OCI-LY7 (cell line): ENCODE results near the gene FGF3. TPM values are rescaled to one million over a fixed set of nuclear protein-coding genes. Genes with fewer than 3 reads are reported as not detected.

Experiments used
- BruUV-seq: library from RNA; stranded (reverse); fragments of 400-500 nt; replicated peaks from 2 replicates; lab custom pipeline; 2021; lab: Mats Ljungman, UMichigan
- CTCF ChIA-PET: fragments of 300-600 bp; sonication (Branson Sonifier 250); formaldehyde crosslinking; loops from one replicate; lab custom pipeline; 2022; ENCODE audit warnings: antibody characterized with exemption; ENCODE audit not compliant: unreplicated experiment; lab: Charles Lee
- POLR2A ChIA-PET: fragments of 300-600 bp; sonication (Branson Sonifier 250); formaldehyde crosslinking; loops from one replicate; lab custom pipeline; 2022; ENCODE audit warnings: antibody characterized with exemption; lab: Charles Lee
- DNase-seq: peaks from one replicate; pipeline ENCODE4 v3.0.0-alpha.2; 2015; ENCODE audit warnings: low spot score
- H2AFZ ChIP-seq: fragments of 200-600 bp; sonication (generic), shearing (Covaris generic); 2 replicates; pipeline ENCODE4 v1.6.1; 2014; ENCODE audit warnings: mild to moderate bottlenecking, antibody characterized with exemption, low read length, moderate library complexity
- H3K27ac ChIP-seq: fragments of 200-600 bp; sonication (generic); 2 replicates; pipeline ENCODE4 v1.5.1; 2014; ENCODE audit warnings: mixed run types, low read depth, mild to moderate bottlenecking, moderate library complexity, low read length, inconsistent platforms; ENCODE audit not compliant: poor library complexity, severe bottlenecking
- H3K36me3 ChIP-seq: fragments of 200-600 bp; sonication (generic); 2 replicates; pipeline ENCODE4 v1.6.1; 2014; ENCODE audit warnings: mild to moderate bottlenecking, antibody characterized with exemption, low read length, moderate library complexity, mixed read lengths; ENCODE audit not compliant: insufficient read depth
- H3K4me1 ChIP-seq: fragments of 200-600 bp; sonication (generic); 2 replicates; pipeline ENCODE4 v1.5.1; 2014; ENCODE audit warnings: mild to moderate bottlenecking, low read length; ENCODE audit not compliant: insufficient read depth, poor library complexity, severe bottlenecking
- H3K4me2 ChIP-seq: fragments of 200-600 bp; sonication (generic); 2 replicates; pipeline ENCODE4 v1.6.1; 2014; ENCODE audit warnings: mild to moderate bottlenecking, low read length
- H3K4me3 ChIP-seq: fragments of 200-600 bp; sonication (generic); 2 replicates; pipeline ENCODE4 v1.5.1; 2014; ENCODE audit warnings: mild to moderate bottlenecking, low read depth, low read length; ENCODE audit not compliant: poor library complexity, severe bottlenecking
- H3K79me2 ChIP-seq: fragments of 200-600 bp; sonication (generic); 2 replicates; pipeline ENCODE4 v1.6.1; 2016; ENCODE audit warnings: low read depth, mild to moderate bottlenecking, low read length, moderate library complexity, mixed read lengths; ENCODE audit not compliant: insufficient read depth
- H3K9me2 ChIP-seq: fragments of 200-600 bp; sonication (generic); 2 replicates; pipeline ENCODE4 v1.6.1; 2016; ENCODE audit warnings: mild to moderate bottlenecking, low read length, mixed read lengths; ENCODE audit not compliant: insufficient read depth
- H3K9me3 ChIP-seq: fragments of 200-600 bp; sonication (generic); 2 replicates; pipeline ENCODE4 v1.6.1; 2014; ENCODE audit warnings: mild to moderate bottlenecking, mixed run types, low read length, mixed read lengths
- H4K20me1 ChIP-seq: fragments of 200-600 bp; sonication (generic); 2 replicates; pipeline ENCODE4 v1.6.1; 2014; ENCODE audit warnings: mild to moderate bottlenecking, antibody characterized with exemption, low read length, moderate library complexity, mixed read lengths; ENCODE audit not compliant: insufficient read depth
- CTCF ChIP-seq: fragments of 200-600 bp; sonication (generic); conservative IDR thresholded peaks from 2 replicates; pipeline ENCODE4 v1.5.1; 2014; ENCODE audit warnings: mild to moderate bottlenecking, antibody characterized with exemption, low read length, moderate library complexity, mixed read lengths
- EZH2phosphoT487 ChIP-seq: fragments of 200-600 bp; sonication (generic); IDR thresholded peaks from 2 replicates; pipeline ENCODE4 v1.6.1; 2018; ENCODE audit warnings: low read depth, borderline replicate concordance, mild to moderate bottlenecking, mixed run types, antibody characterized with exemption, low read length, moderate library complexity, mixed read lengths
- intact Hi-C: fragments of 100-400 bp; cut with micrococcal nuclease; formaldehyde crosslinking; loops from one replicate; pipeline ENCODE4 v1.10.0; 2022; ENCODE audit not compliant: unreplicated experiment
- total RNA-seq, 2 experiments: library from RNA; depleted of rRNA in 1 of 2; stranded (reverse); fragments of >200 nt in 1 of 2; shearing (Covaris generic) in 1 of 2; gene quantifications; 2 replicates each; pipeline ENCODE4 v1.2.3, GENCODE V29; 2014 to 2022

FGF3 gene
- total RNA-seq, 2 experiments from 2014 or later = not detected

GRCh38 chr11:69775163-69775755, 44.0 kb downstream of the FGF3 start, which contains the start of gene FGF4:
Gene FGF4, minus strand, starts transcription at chr11:69775341. Its CDS starts 257 bp downstream, at chr11:69775084.
- Histone ChIP-seq H3K4me1 (no peaks in the 10 kb centered on the region), H3K4me2 (no peak within 1 kb of the TSS), H3K4me3 (no peak within 1 kb of the TSS), H3K9me2 (no peaks in the 10 kb centered on the region), H3K79me2 (no peaks in the 10 kb centered on the region), H4K20me1 (no peaks in the 10 kb centered on the region), H3K36me3 (no peaks in the 10 kb centered on the region), H3K27ac (no peak within 1 kb of the TSS), H3K9me3 (no peaks in the 10 kb centered on the region), H2AFZ (no peak within 1 kb of the TSS)
- BruUV-seq = no TSS peak
- ChIA-PET CTCF (no interaction called here), POLR2A (no interaction called here)
- intact Hi-C loops = no loop called here
- no peak for TF ChIP-seq EZH2phosphoT487
- no peak for TF ChIP-seq CTCF
- DNase-seq = no peak

- TF ChIP-seq CTCF (no peak), EZH2phosphoT487 (no peak)
- Histone ChIP-seq H3K27ac (no peak overlapping the region), H3K9me2 (no peaks in the 10 kb centered on the region), H3K4me1 (no peaks in the 10 kb centered on the region), H3K36me3 (no peaks in the 10 kb centered on the region), H3K4me2 (no peak overlapping the region), H3K9me3 (no peaks in the 10 kb centered on the region), H3K4me3 (no peak overlapping the region), H4K20me1 (no peaks in the 10 kb centered on the region), H3K79me2 (no peaks in the 10 kb centered on the region), H2AFZ (no peak overlapping the region)
- DNase-seq = no peak
- BruUV-seq = no TSS peak
- ChIA-PET CTCF (no interaction called here), POLR2A (interaction anchor here (0.6 kb wide), 1 partner anchor 260 kb away, joined by 3 read pairs; no protein-coding TSS in a partner anchor)
- intact Hi-C loops = no loop called here
Measured at GRCh38 chr11:69774354-69775162, 44.7 kb downstream of the FGF3 start.
